NCI-H1930 (cell line): ENCODE results near the gene TPD52L1.

Experiments used
- DNase-seq, 2 experiments: peaks; one replicate each; lab custom pipeline; 2025; lab: John Stamatoyannopoulos, UW

Gene TPD52L1

GRCh38 chr6:125175466-125176048, 22.0 kb downstream of the TPD52L1 start:
- no peak for DNase-seq

DNA sequence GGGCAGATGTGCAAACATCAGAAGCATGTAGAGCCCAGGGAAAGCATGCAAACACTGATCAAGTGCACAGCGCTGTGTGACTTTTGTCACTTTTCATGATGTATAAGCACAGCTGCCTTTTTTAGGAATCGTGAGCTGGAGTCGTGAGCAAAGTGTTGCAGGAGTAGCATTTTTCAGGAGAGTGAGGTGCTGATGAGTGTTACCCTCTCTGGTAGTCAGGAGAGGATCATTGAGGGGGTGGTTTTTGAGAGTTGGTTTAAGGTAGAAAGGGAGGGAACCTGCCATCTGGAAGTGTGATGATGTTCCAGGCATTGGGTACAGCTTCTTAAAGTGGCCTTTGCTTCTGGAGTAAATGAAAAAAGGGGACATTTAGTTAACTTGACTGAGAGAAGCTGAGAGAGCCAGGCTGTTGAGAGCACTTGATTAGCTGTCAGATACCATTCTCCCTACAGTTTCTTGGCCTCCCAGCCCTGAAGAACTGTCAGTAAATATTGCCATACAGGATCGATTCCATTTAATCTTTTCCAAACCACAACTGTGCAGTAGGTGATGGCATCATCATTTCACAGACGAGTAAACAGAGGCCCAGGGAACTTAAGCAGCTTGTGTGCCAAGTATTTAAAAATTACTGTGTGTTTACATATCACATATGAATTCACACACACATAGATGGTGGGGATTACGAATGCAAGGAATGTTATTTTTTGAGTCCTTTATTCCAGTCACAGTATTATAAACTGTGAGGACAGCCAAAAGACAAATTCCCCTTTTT, 28.9 kb downstream of the TPD52L1 start:
- DNase-seq, result peak in 1 of 2 experiments; percentile 46

DNA sequence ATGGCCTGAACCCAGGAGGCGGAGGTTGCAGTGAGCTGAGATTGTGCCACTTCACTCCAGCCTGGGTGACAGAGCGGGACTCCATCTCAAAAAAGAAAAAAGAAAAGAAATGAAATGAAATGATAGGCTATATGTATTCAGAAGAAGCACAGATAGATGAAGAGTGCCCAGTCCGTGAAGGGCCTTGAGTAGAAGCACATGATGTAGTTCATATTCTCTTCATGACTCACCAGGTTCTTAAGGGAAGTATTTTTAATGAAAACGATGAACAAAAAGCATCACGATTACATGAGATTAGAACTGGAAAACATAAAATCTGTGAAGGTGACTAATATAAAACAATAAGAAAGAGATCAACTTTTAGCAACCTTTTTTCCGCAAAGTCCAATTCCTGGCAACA, 29.8 kb downstream of the TPD52L1 start:
- DNase-seq, result no peak

DNA sequence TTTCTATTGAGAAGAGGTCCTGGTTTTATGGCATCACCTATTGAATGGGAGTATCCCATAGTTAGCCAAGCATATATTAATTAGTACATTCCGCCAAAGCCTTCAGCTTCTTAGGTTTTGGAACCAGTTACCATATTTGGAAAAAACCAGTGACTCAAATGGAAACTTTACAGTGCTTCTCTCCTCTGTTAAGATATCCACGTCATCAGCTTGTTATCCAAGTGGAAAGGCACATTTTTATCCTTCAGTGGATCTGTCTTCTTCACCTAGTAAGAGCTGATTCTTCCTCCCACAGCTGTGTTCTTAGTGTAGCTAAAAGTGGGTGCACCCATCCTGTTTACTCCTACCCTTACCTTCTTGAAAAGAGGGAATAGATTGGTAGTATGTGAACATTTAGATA, 34.5 kb downstream of the TPD52L1 start:
- no peak for DNase-seq

- no peak for DNase-seq
Observed at GRCh38 chr6:125188594-125189203, 35.1 kb downstream of the TPD52L1 start.

DNA sequence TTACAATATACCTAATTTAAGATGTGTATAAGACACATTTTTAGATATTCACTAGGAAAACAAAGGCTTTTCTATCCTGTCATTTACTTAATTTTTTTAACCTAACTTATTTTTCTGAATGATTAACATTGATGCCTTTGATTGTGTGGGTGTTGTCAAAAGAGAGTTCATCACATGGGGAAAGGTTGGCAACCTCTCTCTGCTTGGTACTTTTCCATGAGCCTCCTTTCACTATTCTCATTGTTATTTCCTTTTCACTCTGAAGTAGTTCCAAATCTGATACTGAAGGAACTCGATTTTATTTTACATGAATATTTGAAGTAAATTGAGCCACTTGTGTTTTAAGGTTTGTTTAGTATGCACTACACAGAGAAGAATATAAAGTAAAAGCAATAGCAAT, 35.9 kb downstream of the TPD52L1 start:
- no peak for DNase-seq

- DNase-seq, result no peak
Observed at GRCh38 chr6:125190667-125191066, 37.1 kb downstream of the TPD52L1 start.

- DNase-seq, result no peak
Observed at GRCh38 chr6:125191916-125192609, 38.5 kb downstream of the TPD52L1 start.

GRCh38 chr6:125192610-125192930, 39.0 kb downstream of the TPD52L1 start:
- no peak for DNase-seq

DNA sequence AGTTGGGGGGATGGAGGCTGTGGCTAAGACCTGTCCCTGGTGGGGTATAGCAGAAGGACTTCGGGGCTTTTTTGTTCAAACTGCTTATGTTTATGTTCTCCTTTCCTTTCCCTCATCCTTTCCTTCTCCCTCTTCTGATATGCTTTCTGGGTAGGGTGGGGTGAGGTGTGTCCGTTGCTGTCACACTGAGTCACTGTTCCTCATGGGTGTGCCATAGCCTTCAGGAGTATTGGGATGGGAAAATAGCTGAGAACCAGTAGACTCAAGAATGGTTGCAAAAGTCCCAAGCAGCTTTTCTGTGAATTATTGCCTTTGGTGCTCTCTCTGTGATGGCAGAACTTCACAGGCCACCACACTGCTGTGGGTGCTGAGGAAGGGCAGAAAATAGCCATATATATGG, 39.6 kb downstream of the TPD52L1 start:
- DNase-seq, result no peak

DNA sequence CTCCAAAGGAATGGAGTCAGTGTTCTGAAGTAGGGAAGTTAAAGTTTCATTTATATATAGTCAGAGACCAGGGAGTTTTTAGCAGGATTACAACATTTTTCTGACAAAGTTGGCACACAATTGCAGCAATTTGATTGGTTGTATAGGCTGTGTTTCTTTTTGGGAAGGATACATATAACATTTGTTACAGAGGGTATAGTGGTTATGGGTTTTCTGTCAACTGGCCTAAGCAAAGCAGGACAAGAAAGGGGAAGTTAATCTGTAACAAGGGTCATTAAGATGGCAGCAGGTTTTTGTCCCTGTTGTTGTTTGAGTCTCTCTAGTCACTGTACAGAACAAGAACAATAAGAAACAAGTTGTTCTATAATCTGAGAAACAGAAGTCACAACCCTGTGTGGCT, 41.4 kb downstream of the TPD52L1 start:
- no peak for DNase-seq

- DNase-seq, result no peak
Observed at GRCh38 chr6:125195526-125195925, 42.0 kb downstream of the TPD52L1 start.

DNA sequence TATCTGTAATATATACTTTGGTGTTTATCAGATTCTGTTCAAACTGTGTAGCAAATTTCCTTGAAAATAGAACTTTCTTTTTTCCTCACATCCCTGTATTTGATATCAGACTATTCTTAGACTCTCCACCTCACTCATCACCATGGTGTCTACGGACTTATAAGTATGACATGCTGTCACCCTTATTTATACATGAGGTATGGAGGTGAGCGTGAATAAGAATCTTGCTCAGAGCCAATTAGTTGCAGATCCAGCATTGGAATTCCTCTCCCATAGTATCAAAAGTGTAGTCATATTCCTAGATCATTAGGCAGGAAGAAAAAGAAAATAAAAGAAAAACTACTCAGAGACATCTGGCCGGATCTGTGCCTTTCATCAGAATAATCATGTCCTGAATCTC, 43.0 kb downstream of the TPD52L1 start:
- DNase-seq, result no peak

DNA sequence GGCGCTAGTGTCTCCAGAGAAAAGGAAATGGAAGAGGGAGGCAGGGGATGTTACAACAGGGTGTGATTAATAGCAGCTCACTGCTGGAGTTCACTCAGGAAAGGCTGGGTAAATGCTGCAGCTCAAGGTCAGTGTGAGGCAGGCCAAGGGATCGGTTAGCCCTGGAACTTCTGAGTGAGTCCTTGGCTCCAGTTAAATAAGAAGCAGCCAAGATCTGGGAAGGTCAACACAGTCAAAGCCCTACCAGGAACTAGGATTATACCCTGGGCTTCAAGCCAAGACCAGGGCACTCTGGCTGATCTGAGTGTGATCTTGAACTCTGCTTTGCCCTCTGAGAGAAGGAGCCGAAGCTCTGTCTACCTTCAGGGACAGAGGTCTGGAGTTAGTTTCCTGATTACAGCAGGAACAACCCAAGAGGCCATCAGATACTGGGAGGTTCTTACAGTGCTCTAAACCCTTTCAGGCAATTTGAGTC, 44.3 kb downstream of the TPD52L1 start:
- DNase-seq, result no peak

DNA sequence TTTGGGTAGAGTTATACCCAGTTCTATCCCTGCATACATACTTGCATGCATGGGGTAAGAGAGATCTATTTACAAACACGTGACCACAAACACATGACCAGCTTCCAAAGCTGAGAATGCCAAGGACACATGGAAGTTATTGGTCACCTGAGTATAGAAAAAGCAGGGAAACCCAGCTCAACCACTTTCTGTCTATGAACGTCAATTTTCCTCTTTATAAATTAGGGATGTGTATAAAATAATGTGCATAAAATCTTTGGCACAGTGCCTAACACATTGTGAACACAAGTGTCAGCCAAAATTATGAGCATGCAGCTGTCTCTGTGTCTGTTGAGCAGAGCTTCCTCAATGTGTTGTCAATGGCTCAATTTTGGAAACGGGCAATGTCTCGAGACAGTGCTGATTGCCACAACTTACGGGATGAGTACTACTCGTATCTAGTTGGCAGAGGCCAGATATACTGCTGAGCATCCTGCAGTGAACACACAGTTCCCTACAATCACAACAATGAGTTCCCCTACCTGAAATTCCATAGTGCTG, 44.9 kb downstream of the TPD52L1 start:
- no peak for DNase-seq

- DNase-seq, result no peak
Observed at GRCh38 chr6:125200941-125201340, 47.4 kb downstream of the TPD52L1 start.

- DNase-seq, result no peak
Observed at GRCh38 chr6:125201961-125202729, 48.6 kb downstream of the TPD52L1 start.

DNA sequence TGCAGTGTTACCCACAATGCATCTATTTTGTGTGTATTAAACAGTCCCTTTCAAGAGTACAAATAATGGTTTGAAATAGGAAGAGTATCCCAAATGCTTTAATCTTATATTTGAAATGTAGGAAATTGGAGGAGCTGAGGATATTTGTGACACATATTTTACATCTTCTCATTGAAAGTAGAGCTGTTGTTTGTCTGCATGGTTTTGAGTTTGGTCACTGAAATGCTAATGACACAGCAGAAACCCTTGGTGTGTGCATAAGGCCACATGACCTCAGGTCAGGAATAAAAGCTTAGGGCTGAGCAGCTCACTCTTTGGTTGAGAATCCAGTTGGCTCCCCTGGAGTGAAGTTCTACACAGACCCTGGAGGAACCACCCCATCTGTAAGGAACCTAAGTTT, 49.8 kb downstream of the TPD52L1 start:
- no peak for DNase-seq

- no peak for DNase-seq
Observed at GRCh38 chr6:125205931-125206330, 52.4 kb downstream of the TPD52L1 start.

DNA sequence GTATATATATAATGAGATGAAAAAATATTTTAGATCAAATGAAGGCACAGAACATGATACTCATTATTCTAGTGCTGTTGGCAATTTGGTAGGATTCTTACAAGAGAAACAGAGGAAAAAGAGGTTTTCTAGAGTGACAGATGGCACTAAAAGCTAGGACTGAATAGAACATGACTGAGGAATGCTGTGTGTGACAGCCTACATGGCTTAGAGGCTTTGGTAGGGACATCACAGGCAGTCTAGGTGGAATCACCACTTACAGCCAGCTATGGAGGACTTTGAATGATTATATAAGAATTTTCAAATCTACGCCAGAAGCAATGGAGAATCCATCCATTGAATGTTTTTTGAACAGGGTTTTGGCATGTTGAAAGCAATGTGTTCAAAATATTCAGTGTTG, 52.8 kb downstream of the TPD52L1 start:
- DNase-seq, result no peak

DNA sequence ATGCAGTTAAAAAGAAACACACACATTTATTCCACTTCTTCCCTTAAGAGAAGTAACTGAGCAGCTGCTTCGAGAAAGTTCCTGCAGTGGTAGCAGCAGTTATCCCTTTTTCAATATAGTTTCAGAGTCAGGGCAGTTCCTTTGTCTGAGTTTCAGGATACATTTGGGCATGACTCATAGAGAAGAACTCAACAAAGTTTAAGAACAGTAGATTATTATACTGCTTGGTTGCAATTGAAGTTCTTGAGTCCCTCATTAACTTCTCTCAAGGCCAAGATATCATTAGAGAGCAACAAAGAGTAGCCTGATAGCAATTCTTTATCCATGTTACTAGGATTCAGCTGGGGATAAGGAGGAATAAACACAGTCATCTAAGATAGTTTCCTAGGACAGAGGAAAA, 54.4 kb downstream of the TPD52L1 start:
- DNase-seq, result no peak
